ES-I3 (cell line): ENCODE results near the gene CCDC188.

ENCODE experiments used
- H3K36me3 ChIP-seq: 2 replicates; pipeline ENCODE4 v1.6.1; 2013; ENCODE audit warnings: mild to moderate bottlenecking, low read length, control low read depth, moderate library complexity; ENCODE audit not compliant: insufficient read depth
- H3K4me1 ChIP-seq: 2 replicates; pipeline ENCODE4 v1.6.1; 2013; ENCODE audit warnings: mild to moderate bottlenecking, control low read depth, low read length; ENCODE audit not compliant: insufficient read depth
- H3K9ac ChIP-seq: 2 replicates; pipeline ENCODE4 v1.6.1; 2013; ENCODE audit warnings: low read depth, mild to moderate bottlenecking, low read length, moderate library complexity
- H3K9me3 ChIP-seq: 2 replicates; pipeline ENCODE4 v1.6.1; 2013; ENCODE audit warnings: mild to moderate bottlenecking, low read length, moderate library complexity; ENCODE audit not compliant: control insufficient read depth, insufficient read depth

CCDC188 gene

GRCh38 chr22:20150381-20151275, at the start of gene CCDC188:
Gene CCDC188 (minus strand): TSS chr22:20151055. CDS start chr22:20150986, 69 bp downstream.
- H3K9me3 ChIP-seq: no peaks in the 10 kb centered on the region
- H3K4me1 ChIP-seq: no peaks in the 10 kb centered on the region
- H3K9ac ChIP-seq: no peak within 1 kb of the TSS
- no peaks in the 10 kb centered on the region for H3K36me3 ChIP-seq

GRCh38 chr22:20199906-20200305, 49.1 kb upstream of the CCDC188 start:
- Histone ChIP-seq H3K36me3 (no peaks in the 10 kb centered on the region), H3K4me1 (peaks cover 20% of the 10 kb centered on the region; the same call in 1 of the 2 replicates), H3K9me3 (no peaks in the 10 kb centered on the region), H3K9ac (no peak overlapping the region)

- Histone ChIP-seq H3K4me1 (peaks cover 19% of the 10 kb centered on the region; the same call in 1 of the 2 replicates), H3K9ac (no peak overlapping the region), H3K9me3 (no peaks in the 10 kb centered on the region), H3K36me3 (no peaks in the 10 kb centered on the region)
Observed at GRCh38 chr22:20199413-20199842, 48.6 kb upstream of the CCDC188 start.

- peaks cover 12% of the 10 kb centered on the region; the same call in 1 of the 2 replicates for H3K4me1 ChIP-seq
- H3K36me3 ChIP-seq: no peaks in the 10 kb centered on the region
- no peak overlapping the region for H3K9ac ChIP-seq
- no peaks in the 10 kb centered on the region for H3K9me3 ChIP-seq
Observed at GRCh38 chr22:20198557-20199319, 47.9 kb upstream of the CCDC188 start.

- H3K9ac ChIP-seq: no peak overlapping the region
- H3K4me1 ChIP-seq: peaks cover 4% of the 10 kb centered on the region; the same call in 1 of the 2 replicates
- H3K36me3 ChIP-seq: no peaks in the 10 kb centered on the region
- no peaks in the 10 kb centered on the region for H3K9me3 ChIP-seq
Observed at GRCh38 chr22:20197407-20198030, 46.7 kb upstream of the CCDC188 start.

- Histone ChIP-seq H3K9ac (no peak overlapping the region), H3K36me3 (no peaks in the 10 kb centered on the region), H3K9me3 (no peaks in the 10 kb centered on the region), H3K4me1 (peaks cover 4% of the 10 kb centered on the region; the same call in 1 of the 2 replicates)
Observed at GRCh38 chr22:20196094-20196842, 45.4 kb upstream of the CCDC188 start.

- no peaks in the 10 kb centered on the region for H3K9me3 ChIP-seq
- H3K4me1 ChIP-seq: no peaks in the 10 kb centered on the region
- no peak overlapping the region for H3K9ac ChIP-seq
- no peaks in the 10 kb centered on the region for H3K36me3 ChIP-seq
Observed at GRCh38 chr22:20194681-20195593, 44.1 kb upstream of the CCDC188 start.

GRCh38 chr22:20193761-20194494, 43.1 kb upstream of the CCDC188 start:
- H3K4me1 ChIP-seq: no peaks in the 10 kb centered on the region
- H3K36me3 ChIP-seq: no peaks in the 10 kb centered on the region
- H3K9me3 ChIP-seq: no peaks in the 10 kb centered on the region
- H3K9ac ChIP-seq: no peak overlapping the region

GRCh38 chr22:20192972-20193760, 42.3 kb upstream of the CCDC188 start:
- no peaks in the 10 kb centered on the region for H3K4me1 ChIP-seq
- H3K9ac ChIP-seq: no peak overlapping the region
- H3K36me3 ChIP-seq: no peaks in the 10 kb centered on the region
- H3K9me3 ChIP-seq: no peaks in the 10 kb centered on the region

GRCh38 chr22:20192293-20192971, 41.6 kb upstream of the CCDC188 start:
- no peaks in the 10 kb centered on the region for H3K9me3 ChIP-seq
- no peaks in the 10 kb centered on the region for H3K36me3 ChIP-seq
- H3K4me1 ChIP-seq: no peaks in the 10 kb centered on the region
- no peak overlapping the region for H3K9ac ChIP-seq

- Histone ChIP-seq H3K4me1 (no peaks in the 10 kb centered on the region), H3K36me3 (no peaks in the 10 kb centered on the region), H3K9ac (no peak overlapping the region), H3K9me3 (no peaks in the 10 kb centered on the region)
Observed at GRCh38 chr22:20191803-20192202, 40.9 kb upstream of the CCDC188 start.
